T-helper 2 cell treated with Interferon-gamma antibody and Interleukin-4, amounts not matched to agents 100 ng/mL and 5 ng/mL, for 36 hours (primary cell): ENCODE data around the gene ZNF385C. TPM values are rescaled to one million over a fixed set of nuclear protein-coding genes. Genes with fewer than 3 reads are reported as not detected.
"Not testable (repeated sequence)": the region's sequence is repeated elsewhere in the genome, so short reads cannot be mapped to it uniquely, and the experiment has no call there.

ENCODE experiments used
- intact Hi-C: fragments of 100-400 bp; cut with micrococcal nuclease; formaldehyde crosslinking; loops from one replicate; pipeline ENCODE4 v1.15.1; 2023
- total RNA-seq: library from RNA; stranded (reverse); gene quantifications from 2 replicates; pipeline ENCODE4 v1.2.3, GENCODE V29; 2022

Gene ZNF385C
- total RNA-seq, 1 donor from 2014 or later, result not detected

- intact Hi-C loops, result loop anchor here (5.0 to 10.0 kb wide), 2 partner anchors 40 to 292 kb away; partner anchors contain the start of gene HAP1
These were observed 71.2 kb downstream of the ZNF385C start for GRCh38 chr17:42026857-42027589.

GRCh38 chr17:42025936-42026335, 72.3 kb downstream of the ZNF385C start:
- intact Hi-C loops, result loop anchor here (1.0 to 10.0 kb wide), 3 partner anchors 41 to 291 kb away; partner anchors contain the start of gene HAP1

- intact Hi-C loops, result loop anchor here (1.0 to 10.0 kb wide), 3 partner anchors 42 to 290 kb away; partner anchors contain the start of gene HAP1
These were observed 73.1 kb downstream of the ZNF385C start for GRCh38 chr17:42025191-42025579.

GRCh38 chr17:42023524-42024349, 74.5 kb downstream of the ZNF385C start:
- intact Hi-C loops, result loop anchor here (10.0 kb wide), 1 partner anchor 289 kb away; the partner anchor contains the start of gene HAP1

- intact Hi-C loops, result loop anchor here (1.0 to 10.0 kb wide), 2 partner anchors 134 to 286 kb away; partner anchors contain the start of gene HAP1
These were observed 77.4 kb downstream of the ZNF385C start for GRCh38 chr17:42020845-42021244.

- intact Hi-C loops, result loop anchor here (1.0 to 10.0 kb wide), 4 partner anchors 102 to 368 kb away; partner anchors contain the start of genes ACLY, HAP1 and STAT3
These were observed 78.5 kb downstream of the ZNF385C start, which contains the start of gene NKIRAS2 for GRCh38 chr17:42019509-42020404. Gene NKIRAS2 (plus strand): TSS chr17:42020090. CDS start chr17:42021578, 1,488 bp downstream.

GRCh38 chr17:42018988-42019387, 79.3 kb downstream of the ZNF385C start:
- intact Hi-C loops, result loop anchor here (5.0 kb wide), 2 partner anchors 102 to 368 kb away; partner anchors contain the start of genes ACLY and STAT3

- intact Hi-C loops, result loop anchor here (5.0 kb wide), 2 partner anchors 101 to 369 kb away; partner anchors contain the start of genes ACLY and STAT3
These were observed 79.9 kb downstream of the ZNF385C start for GRCh38 chr17:42018339-42018738.

- intact Hi-C loops, result loop anchor here (1.0 to 5.0 kb wide), 6 partner anchors 51 to 369 kb away; partner anchors contain the start of genes ACLY, CNP, DHX58 and KLHL11
These were observed 80.4 kb downstream of the ZNF385C start for GRCh38 chr17:42017866-42018200.

- intact Hi-C loops, result loop anchor here (1.0 to 5.0 kb wide), 6 partner anchors 50 to 370 kb away; partner anchors contain the start of genes ACLY, CNP, DHX58 and KLHL11
These were observed 81.1 kb downstream of the ZNF385C start, which contains the start of gene DNAJC7 for GRCh38 chr17:42016941-42017865. Gene DNAJC7 (minus strand): TSS chr17:42017439. CDS start chr17:42017416, 23 bp downstream.

GRCh38 chr17:42016411-42016831, 81.9 kb downstream of the ZNF385C start:
- intact Hi-C loops, result loop anchor here (2.0 to 5.0 kb wide), 5 partner anchors 50 to 371 kb away; partner anchors contain the start of genes ACLY, CNP, DHX58 and KLHL11

GRCh38 chr17:42013740-42014139, 84.5 kb downstream of the ZNF385C start:
- intact Hi-C loops, result not testable (repeated sequence)

- intact Hi-C loops, result not testable (repeated sequence)
These were observed 85.9 kb downstream of the ZNF385C start for GRCh38 chr17:42012363-42012762.

GRCh38 chr17:42010898-42011516, 87.3 kb downstream of the ZNF385C start:
- intact Hi-C loops, result no loop called here

- intact Hi-C loops, result not testable (repeated sequence)
These were observed 88.0 kb downstream of the ZNF385C start for GRCh38 chr17:42010266-42010680.

GRCh38 chr17:42009170-42009569, 89.1 kb downstream of the ZNF385C start:
- intact Hi-C loops, result no loop called here

- intact Hi-C loops, result no loop called here
These were observed 93.1 kb downstream of the ZNF385C start for GRCh38 chr17:42005166-42005565.

GRCh38 chr17:42002792-42003301, 95.4 kb downstream of the ZNF385C start:
- intact Hi-C loops, result no loop called here
